ENCODE measurements around the gene MAGEB17. TPM values are rescaled to one million over a fixed set of nuclear protein-coding genes. Genes with fewer than 3 reads are reported as not detected.

Gene MAGEB17
- total RNA-seq = not detected in 2 replicates

GRCh38 chrX:16167181-16167580 lies at the start of gene MAGEB17:
Gene MAGEB17 (plus strand): TSS chrX:16167481. CDS start chrX:16170383, 2,902 bp downstream.
- no peak for DNase-seq (ENCODE audit: low read depth)
- Histone ChIP-seq H3K36me3 (ENCODE audit: control insufficient read depth, insufficient read depth, low read length) (no peaks in the 10 kb centered on the region), H3K27me3 (ENCODE audit: control insufficient read depth, insufficient read depth, low read length) (no peaks in the 10 kb centered on the region), H3K4me3 (ENCODE audit: low read depth, low read length) (no peak within 1 kb of the TSS)
- no peak for TF ChIP-seq CTCF (IDR thresholded peaks at IDR 0.05; ENCODE audit: insufficient read depth, low read length, poor library complexity, severe bottlenecking)

GRCh38 chrX:16119353-16120220 lies 47.7 kb upstream of the MAGEB17 start:
- no peaks in the 10 kb centered on the region for H3K36me3 ChIP-seq (ENCODE audit: control insufficient read depth, insufficient read depth, low read length)
- DNase-seq (ENCODE audit: low read depth) = no peak
- no peaks in the 10 kb centered on the region for H3K27me3 ChIP-seq (ENCODE audit: control insufficient read depth, insufficient read depth, low read length)
- no peak overlapping the region for H3K4me3 ChIP-seq (ENCODE audit: low read depth, low read length)
- no peak for TF ChIP-seq CTCF (IDR thresholded peaks at IDR 0.05; ENCODE audit: insufficient read depth, low read length, poor library complexity, severe bottlenecking)

- no peaks in the 10 kb centered on the region for H3K27me3 ChIP-seq (ENCODE audit: control insufficient read depth, insufficient read depth, low read length)
- H3K36me3 ChIP-seq (ENCODE audit: control insufficient read depth, insufficient read depth, low read length) = no peaks in the 10 kb centered on the region
- TF ChIP-seq CTCF (IDR thresholded peaks at IDR 0.05; ENCODE audit: insufficient read depth, low read length, poor library complexity, severe bottlenecking) = no peak
- H3K4me3 ChIP-seq (ENCODE audit: low read depth, low read length) = no peak overlapping the region
- DNase-seq (ENCODE audit: low read depth) = no peak
Observed at GRCh38 chrX:16120431-16120830, 46.9 kb upstream of the MAGEB17 start.

GRCh38 chrX:16123222-16123786 lies 44.0 kb upstream of the MAGEB17 start, which contains the start of gene GRPR:
Gene GRPR (plus strand): TSS chrX:16123565. CDS start chrX:16123954, 389 bp downstream.
- no peaks in the 10 kb centered on the region for H3K36me3 ChIP-seq (ENCODE audit: control insufficient read depth, insufficient read depth, low read length)
- DNase-seq (ENCODE audit: low read depth) = peak; percentile 51
- no peak within 1 kb of the TSS for H3K4me3 ChIP-seq (ENCODE audit: low read depth, low read length)
- no peaks in the 10 kb centered on the region for H3K27me3 ChIP-seq (ENCODE audit: control insufficient read depth, insufficient read depth, low read length)
- peak; percentile 94 for TF ChIP-seq CTCF (IDR thresholded peaks at IDR 0.05; ENCODE audit: insufficient read depth, low read length, poor library complexity, severe bottlenecking)

- no peaks in the 10 kb centered on the region for H3K27me3 ChIP-seq (ENCODE audit: control insufficient read depth, insufficient read depth, low read length)
- DNase-seq (ENCODE audit: low read depth) = no peak
- no peak for TF ChIP-seq CTCF (IDR thresholded peaks at IDR 0.05; ENCODE audit: insufficient read depth, low read length, poor library complexity, severe bottlenecking)
- H3K4me3 ChIP-seq (ENCODE audit: low read depth, low read length) = no peak overlapping the region
- no peaks in the 10 kb centered on the region for H3K36me3 ChIP-seq (ENCODE audit: control insufficient read depth, insufficient read depth, low read length)
Observed at GRCh38 chrX:16124201-16124600, 43.1 kb upstream of the MAGEB17 start.
